Measurements from ENCODE around the gene CLDN9. TPM values are rescaled to one million over a fixed set of nuclear protein-coding genes. Genes with fewer than 3 reads are reported as not detected.

CLDN9 gene
- total RNA-seq, 4 donors from 2014 or later = 0.40 TPM; not detected in 3

DNA sequence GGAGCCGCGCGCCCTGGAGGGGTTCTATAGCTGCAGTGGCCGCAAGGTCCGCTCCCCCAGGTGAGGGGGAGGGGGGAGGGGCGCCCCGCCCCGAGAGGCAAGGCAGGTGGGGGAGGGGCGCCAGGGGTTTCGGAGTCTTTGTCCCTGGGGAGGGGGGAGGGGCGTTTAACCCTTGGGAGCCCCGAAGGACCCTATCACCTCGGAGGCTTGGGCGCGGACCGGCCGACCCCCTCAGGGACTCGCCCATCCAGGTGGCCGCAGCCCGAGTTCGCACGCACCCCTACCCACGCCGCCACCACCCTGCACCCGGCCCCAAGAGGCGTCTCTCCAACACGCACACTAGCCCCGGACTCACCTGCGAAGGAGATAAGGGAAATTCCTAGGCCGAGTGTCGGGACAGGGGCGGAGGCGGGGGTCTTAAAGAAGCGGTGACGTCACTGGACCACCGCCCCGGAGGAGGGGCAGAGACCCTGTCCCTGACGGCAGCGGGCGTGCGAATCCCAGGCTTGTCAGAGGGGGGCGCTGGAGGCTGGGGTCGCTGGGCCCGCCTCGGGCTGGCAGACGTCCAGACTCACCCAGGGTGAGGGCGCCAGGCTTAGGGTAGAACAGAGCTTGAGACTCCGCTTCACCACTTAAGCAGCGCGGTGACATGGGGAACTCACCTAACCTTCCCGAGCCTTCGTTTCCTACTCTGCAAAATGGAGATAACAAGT is 5.2 kb downstream of the CLDN9 start, which contains the start of gene CLDN6:
Gene CLDN6 (minus strand): TSS at position 390 of the 713 bp plus-strand sequence. CDS start 2,162 bp downstream, outside the sequence.
- Histone ChIP-seq H3K4me3 (no peak within 1 kb of the TSS), H3K36me3 (no peaks in the 10 kb centered on the region), H3K27me3 (peaks cover 25 to 40% (median 28%) of the 10 kb centered on the region in 3 donors), H3K27ac (no peak within 1 kb of the TSS), H3K9me3 (no peaks in the 10 kb centered on the region), H3K4me1 (peaks cover 16 to 33% of the 10 kb centered on the region in 2 donors)
- DNase-seq = no peak
- no peak for TF ChIP-seq POLR2A (IDR thresholded peaks at IDR 0.05)
- TF ChIP-seq CTCF (IDR thresholded peaks at IDR 0.05 in 4 of 5, conservative IDR thresholded peaks at IDR 0.05 in 1 of 5) = peak in 2 of 5 experiments; percentile 15 to 17
- in situ Hi-C loops (cut with MboI; ENCODE audit: low sequenced_read_pairs in 4 of 4) (no loop called here), intact Hi-C loops (cut with DNase I; ENCODE audit: low total_unique reads) (no loop called here)
- no peak for ATAC-seq

DNA sequence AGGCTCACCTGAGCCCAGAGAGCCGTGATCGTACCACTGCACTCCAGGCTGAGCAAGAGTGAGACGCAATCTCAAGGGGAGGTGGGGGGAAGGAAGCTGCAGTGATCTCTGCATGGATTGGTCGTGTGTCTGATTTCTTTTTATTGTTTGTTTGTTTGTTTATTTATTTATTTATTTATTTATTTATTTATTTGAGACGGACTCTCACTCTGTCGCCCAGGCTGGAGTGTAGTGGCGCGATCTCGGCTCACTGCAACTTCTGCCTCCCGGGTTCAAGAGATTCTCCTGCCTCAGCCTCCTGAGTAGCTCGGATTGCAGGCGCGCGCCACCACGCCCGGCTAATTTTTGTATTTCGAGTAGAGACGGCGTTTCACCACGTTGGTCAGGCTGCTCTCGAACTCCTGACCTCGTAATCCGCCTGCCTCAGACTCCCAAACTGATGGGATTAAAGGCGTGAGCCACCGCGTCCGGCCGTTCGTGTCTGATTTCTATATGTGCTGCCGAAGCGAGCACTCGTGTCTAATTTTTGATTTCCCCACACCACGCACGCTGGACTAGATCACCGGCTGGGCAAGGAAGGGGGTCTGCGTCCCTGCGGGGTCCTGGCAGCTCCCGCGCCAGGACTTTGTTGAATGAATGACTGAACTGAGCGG is 7.0 kb downstream of the CLDN9 start:
- ATAC-seq = no peak
- H3K4me1 ChIP-seq = peaks cover 30 to 47% of the 10 kb centered on the region in 2 donors
- intact Hi-C loops (cut with DNase I; ENCODE audit: low total_unique reads) = loop anchor here (1.0 to 5.0 kb wide), 5 partner anchors 15 to 972 kb away; partner anchors contain the start of genes NTHL1, TSC2 and ZNF263

GRCh38 chr16:3020247-3020603 is 7.5 kb downstream of the CLDN9 start, which contains the start of gene TNFRSF12A:
Gene TNFRSF12A, plus strand, starts transcription at chr16:3020368. Its CDS starts 30 bp downstream, at chr16:3020398.
- Histone ChIP-seq H3K27ac (peak within 1 kb of the TSS; percentile 96 to 100 (median 98)), H3K36me3 (no peaks in the 10 kb centered on the region), H3K4me1 (peaks cover 32 to 52% of the 10 kb centered on the region in 2 donors), H3K9me3 (no peaks in the 10 kb centered on the region), H3K27me3 (peaks cover 13 to 25% (median 15%) of the 10 kb centered on the region in 3 donors), H3K4me3 (peak within 1 kb of the TSS; percentile 48 to 99 (median 76))
- DNase-seq = peak; percentile 39 to 67
- in situ Hi-C loops (cut with MboI; ENCODE audit: low sequenced_read_pairs in 4 of 4) = no loop called here
- intact Hi-C loops (cut with DNase I; ENCODE audit: low total_unique reads) = loop anchor here (1.0 to 5.0 kb wide), 5 partner anchors 16 to 973 kb away; partner anchors contain the start of genes NTHL1, TSC2 and ZNF263
- TF ChIP-seq CTCF (IDR thresholded peaks at IDR 0.05 in 4 of 5, conservative IDR thresholded peaks at IDR 0.05 in 1 of 5) = peak in 1 of 5 experiments; percentile 22
- peak; percentile 91 to 95 for TF ChIP-seq POLR2A (IDR thresholded peaks at IDR 0.05)
- peak; percentile 11 to 19 for ATAC-seq

More for the DNA sequence above, 7.0 kb downstream of the CLDN9 start:
- Histone ChIP-seq H3K4me3 (peak overlapping the region; percentile 48 to 99 (median 76)), H3K9me3 (no peaks in the 10 kb centered on the region), H3K27ac (peak overlapping the region in 2 of 4 donors; percentile 96 to 98), H3K36me3 (no peaks in the 10 kb centered on the region), H3K27me3 (peaks cover 13 to 25% (median 15%) of the 10 kb centered on the region in 3 donors)
- in situ Hi-C loops (cut with MboI; ENCODE audit: low sequenced_read_pairs in 4 of 4) = no loop called here
- no peak for TF ChIP-seq POLR2A (IDR thresholded peaks at IDR 0.05)
- no peak for TF ChIP-seq CTCF (IDR thresholded peaks at IDR 0.05 in 4 of 5, conservative IDR thresholded peaks at IDR 0.05 in 1 of 5)
- no peak for DNase-seq

GRCh38 chr16:3020604-3021448 is 8.1 kb downstream of the CLDN9 start:
- H3K27ac ChIP-seq = peak overlapping the region; percentile 96 to 100 (median 98)
- intact Hi-C loops (cut with DNase I; ENCODE audit: low total_unique reads) = loop anchor here (1.0 to 5.0 kb wide), 6 partner anchors 17 to 974 kb away; partner anchors contain the start of genes NTHL1, SRRM2, TSC2 and ZNF263
- peaks cover 0 to 4% of the 10 kb centered on the region in 2 donors for H3K36me3 ChIP-seq
- in situ Hi-C loops (cut with MboI; ENCODE audit: low sequenced_read_pairs in 4 of 4) = no loop called here
- H3K4me1 ChIP-seq = peaks cover 32 to 54% of the 10 kb centered on the region in 2 donors
- H3K9me3 ChIP-seq = no peaks in the 10 kb centered on the region
- peak overlapping the region; percentile 48 to 99 (median 76) for H3K4me3 ChIP-seq
- peaks cover 13 to 25% (median 15%) of the 10 kb centered on the region in 3 donors for H3K27me3 ChIP-seq
- TF ChIP-seq CTCF (IDR thresholded peaks at IDR 0.05 in 4 of 5, conservative IDR thresholded peaks at IDR 0.05 in 1 of 5) = no peak
- peak; percentile 9 to 56 for TF ChIP-seq POLR2A (IDR thresholded peaks at IDR 0.05)
- ATAC-seq (peak; percentile 28 to 37), DNase-seq (peak; percentile 80 to 95)

Measured in gastrocnemius medialis (tissue), 4 donors.